GM21526 (cell line): ENCODE measurements around the gene SV2A.
A peak's percentile ranks its signal among the peaks of the same experiment; 100 is the strongest.
"Not testable (repeated sequence)": the region's sequence is repeated elsewhere in the genome, so short reads cannot be mapped to it uniquely, and the experiment has no call there.

Source experiments
- ATAC-seq: cut with Tn5 transposase; IDR thresholded peaks from one replicate; pipeline ENCODE4 v1.9.1; 2021; ENCODE audit warnings: moderate library complexity; ENCODE audit not compliant: unreplicated experiment, low FRiP score

SV2A gene

GRCh38 chr1:149887456-149888246 lies 30.0 kb downstream of the SV2A start:
- ATAC-seq, result peak; percentile 51

DNA sequence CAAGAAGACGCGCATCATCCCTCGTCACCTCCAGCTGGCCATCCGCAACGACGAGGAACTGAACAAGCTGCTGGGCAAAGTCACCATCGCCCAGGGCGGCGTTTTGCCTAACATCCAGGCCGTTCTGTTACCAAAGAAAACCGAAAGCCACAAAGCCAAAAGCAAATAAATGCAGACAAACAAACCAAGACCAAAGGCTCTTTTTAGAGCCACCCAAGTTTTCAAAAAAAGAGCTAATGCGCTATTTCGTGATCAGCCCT lies 30.5 kb downstream of the SV2A start:
- ATAC-seq, result not testable (repeated sequence)

DNA sequence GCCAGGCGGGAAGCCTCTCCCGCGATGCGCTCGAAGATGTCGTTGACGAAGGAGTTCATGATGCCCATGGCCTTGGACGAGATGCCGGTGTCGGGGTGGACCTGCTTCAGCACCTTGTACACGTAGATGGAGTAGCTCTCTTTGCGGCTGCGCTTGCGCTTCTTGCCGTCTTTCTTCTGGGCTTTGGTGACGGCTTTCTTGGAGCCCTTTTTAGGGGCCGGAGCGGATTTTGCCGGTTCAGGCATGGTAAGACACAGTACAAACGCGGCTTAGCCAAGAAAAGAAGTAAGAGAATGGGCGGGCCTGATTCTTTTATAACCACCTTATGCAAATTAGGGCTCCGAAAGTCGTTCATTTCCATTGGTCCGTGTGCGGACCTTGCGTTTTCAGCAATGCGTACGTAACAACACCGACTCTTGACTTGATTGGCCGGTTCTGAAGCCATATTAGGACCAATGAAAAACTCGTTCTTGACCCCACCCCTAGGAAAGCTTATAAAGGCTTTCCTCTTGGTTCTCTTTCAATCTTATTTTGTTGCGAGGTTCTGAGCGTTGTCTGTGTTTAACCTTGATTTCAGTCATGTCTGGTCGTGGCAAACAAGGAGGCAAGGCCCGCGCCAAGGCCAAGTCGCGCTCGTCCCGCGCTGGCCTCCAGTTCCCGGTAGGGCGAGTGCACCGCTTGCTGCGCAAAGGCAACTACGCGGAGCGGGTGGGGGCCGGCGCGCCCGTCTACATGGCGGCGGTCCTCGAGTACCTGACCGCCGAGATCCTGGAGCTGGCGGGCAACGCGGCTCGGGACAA lies 31.0 kb downstream of the SV2A start:
- peak; percentile 56 for ATAC-seq

DNA sequence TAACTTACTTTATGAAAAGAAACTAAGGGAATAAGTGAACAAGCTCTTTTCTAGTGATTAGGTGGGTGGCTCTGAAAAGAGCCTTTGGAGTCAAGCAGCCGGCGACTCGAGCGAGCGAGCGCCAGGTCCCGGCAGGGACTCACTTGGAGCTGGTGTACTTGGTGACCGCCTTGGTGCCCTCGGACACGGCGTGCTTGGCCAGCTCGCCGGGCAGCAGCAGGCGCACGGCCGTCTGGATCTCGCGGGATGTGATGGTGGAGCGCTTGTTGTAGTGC lies 31.6 kb downstream of the SV2A start:
- ATAC-seq, result not testable (repeated sequence)

- no peak for ATAC-seq
Observed at GRCh38 chr1:149885339-149886120, 32.1 kb downstream of the SV2A start.

GRCh38 chr1:149884433-149885338 lies 33.0 kb downstream of the SV2A start:
- ATAC-seq, result no peak

DNA sequence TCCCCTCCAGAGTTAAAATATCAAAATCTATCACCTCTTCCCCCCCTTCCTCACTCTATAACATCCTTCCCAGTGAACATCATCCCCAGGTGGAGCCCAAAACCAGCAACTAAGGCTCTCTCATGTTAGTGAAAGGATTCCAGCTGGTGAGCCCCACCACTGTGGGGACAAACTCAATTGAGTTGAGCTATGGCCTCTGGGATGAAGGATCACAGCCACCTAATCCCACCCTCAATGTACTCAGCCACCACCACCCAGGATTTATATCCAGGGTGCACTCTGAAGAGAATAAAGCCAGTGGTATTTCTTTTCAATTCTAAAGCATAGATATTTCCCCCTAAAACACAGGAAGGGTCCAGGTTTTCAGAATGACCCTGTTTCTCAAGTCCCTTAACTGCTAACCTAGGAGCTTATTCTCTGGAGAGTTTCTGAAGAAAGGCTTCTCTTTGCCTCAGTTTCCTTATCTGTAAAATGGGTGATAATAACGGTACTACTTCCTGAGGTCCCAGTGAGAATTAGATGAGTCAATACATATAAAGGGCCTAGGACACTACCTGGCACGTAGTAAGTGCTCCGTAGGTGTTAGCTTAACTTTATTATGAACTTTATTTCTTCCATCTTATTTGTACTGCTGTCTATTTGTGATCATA lies 33.9 kb downstream of the SV2A start:
- ATAC-seq, result no peak

- ATAC-seq, result no peak
Observed at GRCh38 chr1:149881876-149882275, 35.8 kb downstream of the SV2A start.

- ATAC-seq, result no peak
Observed at GRCh38 chr1:149879556-149879955, 38.1 kb downstream of the SV2A start.

GRCh38 chr1:149877211-149877946 lies 40.3 kb downstream of the SV2A start:
- no peak for ATAC-seq

DNA sequence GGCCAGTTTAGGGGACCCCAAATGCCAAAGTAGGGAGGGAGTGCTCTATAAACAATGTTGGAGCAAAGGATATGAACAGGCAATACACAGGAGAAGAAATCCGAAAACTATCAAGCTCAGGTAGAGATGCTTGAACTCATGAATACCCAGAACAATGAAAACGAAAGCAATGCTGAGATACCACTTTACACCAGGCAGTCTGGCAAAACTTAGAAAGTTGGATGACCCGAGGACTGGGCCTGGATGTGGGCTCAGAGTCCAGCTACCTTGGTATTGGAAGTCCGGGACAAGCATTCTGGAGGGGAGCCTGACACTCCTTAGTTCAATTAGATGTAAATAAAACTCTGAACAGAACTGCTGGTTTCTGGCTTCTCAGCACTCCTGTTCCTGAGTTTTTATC lies 44.6 kb downstream of the SV2A start:
- ATAC-seq, result not testable (repeated sequence)

DNA sequence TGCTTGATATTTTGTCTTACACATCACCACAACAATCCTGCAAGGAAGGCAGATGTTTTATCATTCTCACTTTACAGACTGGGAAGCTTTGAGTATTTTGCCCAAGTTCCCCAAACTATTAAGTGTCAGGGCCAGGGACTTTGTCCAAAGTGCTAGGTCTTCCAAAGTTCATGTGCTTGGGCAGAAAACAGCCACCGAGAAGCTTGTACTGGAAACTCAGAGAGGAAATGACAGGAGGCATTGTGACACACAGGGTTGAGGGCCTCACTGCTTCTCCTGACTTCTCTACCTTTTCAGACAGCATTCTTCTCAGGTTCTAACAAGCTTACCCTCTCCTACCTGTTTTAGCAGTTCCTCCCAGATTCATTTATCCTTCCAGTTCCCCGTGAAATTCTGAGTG lies 50.8 kb downstream of the SV2A start:
- not testable (repeated sequence) for ATAC-seq

GRCh38 chr1:149861497-149862054 lies 56.1 kb downstream of the SV2A start:
- not testable (repeated sequence) for ATAC-seq

DNA sequence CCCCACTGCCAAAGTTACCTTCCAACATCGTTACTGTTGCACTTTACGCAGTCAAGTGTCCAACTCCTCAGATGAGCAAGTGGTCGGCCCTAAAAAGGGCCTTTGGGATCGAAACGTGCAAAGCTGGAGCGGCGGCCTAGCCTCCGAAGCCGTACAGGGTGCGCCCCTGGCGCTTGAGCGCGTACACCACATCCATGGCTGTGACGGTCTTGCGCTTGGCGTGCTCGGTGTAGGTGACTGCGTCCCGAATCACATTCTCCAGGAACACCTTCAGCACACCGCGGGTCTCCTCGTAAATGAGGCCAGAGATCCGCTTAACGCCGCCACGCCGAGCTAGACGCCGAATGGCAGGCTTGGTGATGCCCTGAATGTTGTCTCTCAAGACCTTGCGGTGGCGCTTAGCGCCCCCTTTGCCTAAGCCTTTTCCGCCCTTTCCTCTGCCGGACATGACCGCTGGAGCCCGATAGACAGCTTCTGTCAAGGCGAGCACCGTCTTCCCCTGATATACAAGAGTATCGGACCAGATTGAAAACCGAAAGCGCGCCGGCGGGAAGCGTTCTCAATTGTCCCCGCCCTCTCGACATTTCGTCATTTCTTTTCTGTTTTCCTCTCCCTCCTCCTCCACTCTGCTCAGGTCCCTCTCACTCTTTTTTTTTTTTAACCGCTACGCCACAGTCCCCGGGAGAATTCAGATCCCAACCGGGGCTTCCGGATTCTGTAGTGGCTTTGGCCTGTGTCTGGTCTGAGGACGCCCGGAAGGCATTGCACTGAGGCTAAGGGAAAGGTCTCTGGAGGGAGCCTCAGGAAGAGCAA lies 56.8 kb downstream of the SV2A start:
- peak; percentile 56 for ATAC-seq

- ATAC-seq, result not testable (repeated sequence)
Observed at GRCh38 chr1:149860271-149860670, 57.4 kb downstream of the SV2A start.
